Astrocyte of the hippocampus (primary cell): ENCODE data around the gene RPP38.
A peak's percentile ranks its signal among the peaks of the same experiment; 100 is the strongest.

Experiments used
- DNase-seq: peaks from one replicate; pipeline ENCODE4 v3.0.0; 2011; ENCODE audit warnings: low read depth, low spot score

Gene RPP38, protein sequence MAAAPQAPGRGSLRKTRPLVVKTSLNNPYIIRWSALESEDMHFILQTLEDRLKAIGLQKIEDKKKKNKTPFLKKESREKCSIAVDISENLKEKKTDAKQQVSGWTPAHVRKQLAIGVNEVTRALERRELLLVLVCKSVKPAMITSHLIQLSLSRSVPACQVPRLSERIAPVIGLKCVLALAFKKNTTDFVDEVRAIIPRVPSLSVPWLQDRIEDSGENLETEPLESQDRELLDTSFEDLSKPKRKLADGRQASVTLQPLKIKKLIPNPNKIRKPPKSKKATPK

DNA sequence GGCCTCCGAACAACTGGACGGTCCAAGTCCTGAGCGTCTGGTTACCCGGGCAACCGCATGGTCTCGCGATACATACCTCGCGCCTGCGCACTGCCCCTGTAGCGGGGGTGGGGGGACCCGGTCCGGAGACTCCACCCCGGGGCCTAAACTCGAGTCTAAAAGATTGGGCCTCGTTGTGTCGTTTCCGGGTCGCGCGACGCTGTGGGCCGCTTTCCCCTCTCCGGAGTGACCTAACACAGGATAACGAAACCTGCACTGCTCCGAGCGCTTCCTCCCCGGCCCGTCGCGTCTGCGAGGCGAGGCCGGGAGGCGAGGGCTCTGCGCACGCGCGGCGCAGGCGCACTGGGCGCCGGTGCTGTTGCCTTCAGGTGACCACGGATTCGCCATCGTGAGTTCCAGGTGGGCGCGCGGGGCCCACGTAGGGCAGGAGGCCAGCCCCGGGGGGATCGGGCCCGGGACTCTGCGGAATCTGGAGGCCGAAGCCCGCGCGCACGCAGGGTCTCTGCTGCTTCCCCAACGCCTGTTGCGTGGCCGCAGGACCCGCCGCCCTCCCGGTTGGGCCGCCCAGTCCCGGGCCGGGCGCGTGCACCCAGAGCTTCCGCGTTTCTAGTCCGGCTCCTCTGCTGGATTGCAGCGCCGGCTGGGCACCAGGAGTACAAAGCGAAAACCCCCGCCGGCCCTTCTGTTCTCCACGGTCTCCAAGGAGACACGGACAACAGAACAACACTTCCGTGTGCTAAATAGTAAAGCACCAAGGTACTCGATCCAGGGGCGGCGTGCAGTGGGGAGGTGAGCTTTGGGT, at the start of gene RPP38:
Gene RPP38 (plus strand): TSS at position 345 of the 802 bp plus-strand sequence. CDS start 5,960 bp downstream, outside the sequence.
- DNase-seq: peak; percentile 98

DNA sequence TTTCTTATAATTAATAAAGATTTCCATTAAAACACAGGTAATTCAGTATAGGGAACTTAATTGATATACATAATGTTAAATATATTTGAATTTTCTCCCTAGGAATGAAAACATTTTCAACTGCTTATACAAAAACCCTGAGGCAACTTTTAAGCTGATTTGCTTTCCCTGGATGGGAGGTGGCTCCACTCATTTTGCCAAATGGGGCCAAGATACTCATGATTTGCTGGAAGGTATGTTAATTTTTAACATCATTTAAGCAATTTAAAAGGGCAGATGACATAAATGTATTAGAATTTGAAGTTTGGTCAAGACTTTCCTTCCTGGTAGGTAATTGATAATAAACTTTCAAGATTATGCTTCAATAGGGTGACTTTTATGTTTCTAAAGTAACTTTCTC, 47.6 kb upstream of the RPP38 start:
- no peak for DNase-seq

DNA sequence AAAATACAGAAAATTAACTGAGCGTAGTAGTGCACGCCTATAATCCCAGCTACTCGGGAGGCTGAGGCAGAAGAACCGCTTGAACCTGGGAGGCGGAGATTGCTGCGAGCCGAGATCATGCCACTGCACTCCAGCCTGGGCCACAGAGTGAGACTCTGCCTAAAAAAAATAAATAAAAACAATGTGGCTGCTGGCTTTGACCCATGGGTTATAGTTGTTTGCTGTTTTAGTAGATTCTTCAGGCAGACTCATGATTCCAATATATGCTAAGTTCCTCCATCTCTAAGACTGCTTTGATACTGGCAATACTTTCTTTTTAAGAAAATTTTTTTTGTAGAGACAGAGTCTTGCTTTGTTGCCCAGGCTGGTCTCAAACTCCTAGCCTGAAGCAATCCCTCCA, 45.0 kb upstream of the RPP38 start:
- no peak for DNase-seq

DNA sequence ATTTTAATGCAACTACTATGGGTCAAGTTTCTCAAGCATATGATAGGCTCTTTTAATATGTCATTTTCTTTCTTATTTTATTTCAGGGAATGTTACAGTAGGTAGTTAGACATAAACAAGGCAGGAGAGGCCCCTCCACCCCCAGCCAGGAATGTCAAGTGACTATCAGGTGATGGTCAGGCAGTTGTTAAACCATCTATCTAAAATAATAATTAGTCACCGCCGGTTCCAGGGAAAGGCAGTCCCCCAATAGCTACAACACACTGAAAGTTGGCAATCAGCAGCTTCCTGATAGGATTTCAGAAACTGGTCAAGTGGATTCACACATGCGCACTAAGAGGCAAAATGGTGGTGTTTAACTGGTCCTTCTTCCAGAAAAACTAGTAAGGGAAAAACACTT, 44.1 kb upstream of the RPP38 start:
- DNase-seq: no peak

DNA sequence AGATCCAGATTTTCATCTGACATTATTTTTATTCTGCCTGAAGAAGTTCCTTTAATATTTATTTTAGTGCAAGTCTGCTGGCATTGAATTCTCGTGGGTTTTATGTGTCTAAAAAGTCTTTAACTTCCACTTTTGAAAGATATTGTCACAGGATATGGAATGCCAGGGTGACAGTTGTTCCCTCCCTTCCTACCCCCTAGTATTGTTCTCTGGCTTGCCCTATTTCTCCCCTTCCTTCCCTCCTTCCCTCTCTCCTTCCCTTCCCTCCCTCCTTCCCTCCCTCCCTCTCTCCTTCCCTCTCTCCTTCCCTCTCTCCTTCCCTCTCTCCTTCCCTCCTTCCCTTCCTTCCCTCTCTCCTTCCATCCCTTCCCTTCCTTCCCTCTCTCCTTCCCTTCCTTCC, 38.5 kb upstream of the RPP38 start:
- no peak for DNase-seq

DNA sequence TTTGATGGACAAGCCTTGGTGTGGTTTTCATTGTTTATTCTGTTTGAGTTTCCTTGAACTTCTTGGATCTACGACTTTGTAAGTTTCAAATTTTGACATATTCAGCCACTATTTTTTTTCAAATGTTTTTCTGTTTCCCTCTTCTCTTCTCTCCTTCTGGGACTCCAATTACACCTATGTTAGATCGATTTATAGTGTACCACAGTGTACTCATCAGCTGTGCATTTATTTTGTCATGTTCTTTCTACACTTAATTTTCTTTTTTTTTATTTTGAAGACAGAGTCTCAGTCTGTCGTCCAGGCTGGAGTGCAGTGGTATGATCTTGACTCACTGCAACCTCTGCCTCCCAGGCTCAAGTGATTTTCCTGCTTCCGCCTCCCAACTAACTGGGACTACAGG, 37.2 kb upstream of the RPP38 start:
- no peak for DNase-seq

DNA sequence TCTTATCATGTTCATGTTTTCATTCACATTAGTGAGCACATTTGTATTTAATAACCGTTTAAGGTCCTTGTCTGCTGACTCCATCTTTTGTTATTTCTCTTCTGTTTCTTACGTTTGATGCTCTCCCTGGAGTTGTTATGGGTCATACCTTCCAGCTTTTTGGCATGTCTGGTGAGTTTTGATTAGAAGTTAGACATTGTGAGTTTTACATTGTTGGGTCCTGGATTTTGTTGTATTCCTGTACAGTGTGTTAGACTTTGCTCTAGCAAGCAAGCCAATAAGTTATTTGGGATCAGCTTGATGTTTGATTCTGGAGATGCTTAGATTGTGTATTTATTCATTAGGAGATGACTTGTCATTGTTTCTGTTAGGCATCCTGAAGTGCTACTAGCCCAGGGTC, 36.5 kb upstream of the RPP38 start:
- DNase-seq: no peak

DNA sequence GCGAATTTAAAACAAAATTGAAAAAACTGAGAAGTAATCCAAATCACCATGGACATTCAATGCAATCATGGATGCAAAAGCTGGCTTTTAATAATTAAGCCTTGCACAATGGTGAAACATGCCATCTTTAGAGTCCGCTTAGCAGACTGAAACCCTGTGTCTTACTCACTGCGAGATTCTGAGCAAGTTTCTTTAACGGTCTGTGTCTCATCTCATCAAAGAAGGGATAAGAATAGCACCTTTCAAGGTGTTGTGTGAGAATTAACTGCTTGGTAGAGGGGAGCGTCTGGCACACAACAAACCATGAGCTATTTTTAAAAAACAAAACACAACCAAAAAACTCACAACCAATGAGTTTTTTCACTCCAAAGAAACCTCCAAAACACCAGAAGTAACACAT, 30.0 kb upstream of the RPP38 start:
- no peak for DNase-seq

DNA sequence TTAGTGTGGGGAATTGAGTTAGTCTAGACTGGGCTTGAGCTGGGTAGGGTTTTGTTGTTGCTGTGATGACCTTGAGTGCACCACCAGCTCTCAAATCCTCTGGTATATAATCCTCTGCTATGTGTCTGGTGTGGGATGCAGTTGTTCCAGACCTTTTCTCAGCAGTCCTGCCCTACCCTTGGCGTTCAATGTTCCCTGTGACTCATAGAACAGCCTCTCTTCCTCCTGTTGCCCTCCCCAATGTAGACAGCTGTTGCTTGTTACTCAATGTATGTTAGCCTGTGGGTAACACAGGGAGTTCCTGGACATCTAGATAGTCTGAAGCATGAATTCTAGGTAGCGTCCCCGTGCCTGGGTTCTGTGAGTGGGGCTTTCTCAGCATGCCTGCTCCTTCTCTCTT, 28.4 kb upstream of the RPP38 start:
- no peak for DNase-seq

DNA sequence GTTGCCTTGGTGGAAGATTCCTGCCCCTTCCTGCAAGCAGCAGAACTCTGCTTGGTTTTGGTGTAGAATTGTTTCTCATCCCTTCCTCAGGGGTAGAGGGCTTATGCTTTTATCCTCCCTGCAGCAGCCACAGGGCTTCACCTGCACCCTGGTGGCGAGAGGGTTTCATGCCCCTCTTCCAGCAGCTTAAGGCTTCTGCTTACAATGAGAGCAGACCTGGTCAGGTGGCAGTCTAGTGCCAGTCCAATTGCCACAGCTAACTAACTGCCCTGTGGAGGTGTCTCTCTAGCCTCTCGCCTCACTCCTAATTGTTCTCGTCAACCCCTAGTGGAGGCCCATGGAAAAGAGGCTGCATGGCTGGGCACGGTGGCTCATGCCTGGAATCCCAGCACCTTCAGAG, 27.9 kb upstream of the RPP38 start:
- DNase-seq: no peak

DNA sequence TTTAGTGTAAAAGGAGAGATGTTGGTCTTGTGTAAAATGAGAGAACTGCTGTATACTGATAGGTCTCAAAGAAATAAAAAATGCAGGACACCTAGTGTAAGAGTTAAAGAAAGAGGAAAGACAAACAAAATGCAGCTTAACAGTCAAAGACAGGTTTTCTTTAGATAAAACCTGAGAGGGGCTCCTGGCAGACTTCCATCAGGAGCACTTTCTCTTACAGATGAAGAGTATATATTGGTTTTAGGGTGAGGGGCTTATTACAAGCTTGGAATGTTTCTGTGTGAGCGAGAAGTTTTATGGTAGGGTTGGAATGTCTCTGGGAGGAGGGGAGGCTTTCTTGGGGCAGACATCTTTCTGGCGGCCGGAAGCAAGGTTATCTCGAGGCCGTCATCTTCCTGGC, 24.8 kb upstream of the RPP38 start:
- no peak for DNase-seq

DNA sequence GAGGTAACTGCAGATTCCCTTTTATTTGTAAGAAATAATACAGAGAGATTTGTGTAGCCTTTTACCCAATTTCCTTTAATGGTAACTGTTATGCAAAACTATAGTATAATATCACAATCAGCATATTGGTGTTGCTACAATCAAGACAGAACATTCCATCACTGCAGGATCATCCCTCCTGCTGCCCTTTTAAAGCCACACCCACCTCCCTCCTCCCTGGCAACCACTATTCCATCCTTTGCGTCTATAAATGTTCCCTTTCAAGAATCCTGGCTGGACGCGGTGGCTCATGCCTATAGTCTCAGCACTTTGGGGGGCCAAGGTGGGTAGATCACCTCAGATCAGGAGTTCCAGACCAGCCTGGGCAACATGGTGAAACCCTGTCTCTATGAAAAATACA, 21.7 kb upstream of the RPP38 start:
- no peak for DNase-seq

DNA sequence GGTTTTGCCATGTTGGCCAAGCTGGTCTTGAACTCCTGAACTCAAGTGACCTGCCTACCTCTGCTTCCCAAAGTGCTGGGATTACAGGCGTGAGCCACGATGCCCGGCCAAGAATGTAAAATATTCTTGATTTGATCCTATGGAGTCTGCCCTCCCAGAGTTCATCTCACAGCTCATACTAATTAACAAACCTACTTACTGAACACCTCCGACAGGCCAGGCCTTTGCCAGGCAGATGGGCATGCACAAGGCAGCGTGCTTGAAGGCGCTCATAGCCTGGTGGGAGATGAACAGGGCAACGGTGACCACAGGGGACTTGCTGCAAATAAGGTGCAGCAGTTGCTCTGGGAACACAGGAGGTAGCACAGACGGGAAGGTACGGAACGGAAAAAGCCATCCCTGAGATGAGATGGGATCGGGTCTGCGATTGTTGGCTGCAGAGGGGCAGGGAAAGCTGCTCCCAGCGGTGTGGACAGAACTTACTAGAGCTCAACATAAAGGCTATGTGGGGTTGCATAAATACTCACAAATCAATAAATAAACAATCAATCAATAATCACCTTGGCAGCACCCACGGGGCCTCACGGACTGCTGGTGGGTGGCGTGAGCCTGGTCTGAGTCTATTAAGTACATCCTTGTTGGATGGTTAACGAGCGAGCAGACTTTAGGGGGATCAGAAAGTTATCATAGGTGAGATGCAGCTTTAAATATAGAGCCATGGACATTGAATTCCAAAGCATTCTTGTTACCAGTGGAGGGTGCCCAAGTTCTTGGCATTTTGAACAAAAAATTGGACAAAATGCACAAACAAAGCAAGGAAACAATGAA, 13.3 kb upstream of the RPP38 start:
- no peak for DNase-seq

DNA sequence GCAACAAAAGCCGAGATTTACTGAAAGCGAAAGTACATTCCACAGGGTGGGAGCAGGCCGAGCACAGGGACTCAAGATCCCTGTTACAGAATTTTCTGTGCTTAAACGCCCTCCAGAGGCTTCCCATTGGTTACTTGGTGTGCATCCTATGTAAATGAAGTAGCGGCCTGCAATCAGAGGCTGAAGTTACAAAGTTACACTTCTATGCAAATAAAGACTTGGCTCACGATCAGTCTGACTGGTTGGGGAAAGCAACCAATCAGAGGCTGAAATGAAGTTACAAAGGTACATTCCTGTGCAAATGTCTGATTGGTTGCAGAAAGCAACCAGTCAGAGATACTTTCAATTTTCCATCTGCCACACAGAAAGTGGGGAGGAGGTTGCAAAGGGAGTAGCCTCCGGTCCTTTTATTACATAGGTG, 12.6 kb upstream of the RPP38 start:
- peak; percentile 97 for DNase-seq

DNA sequence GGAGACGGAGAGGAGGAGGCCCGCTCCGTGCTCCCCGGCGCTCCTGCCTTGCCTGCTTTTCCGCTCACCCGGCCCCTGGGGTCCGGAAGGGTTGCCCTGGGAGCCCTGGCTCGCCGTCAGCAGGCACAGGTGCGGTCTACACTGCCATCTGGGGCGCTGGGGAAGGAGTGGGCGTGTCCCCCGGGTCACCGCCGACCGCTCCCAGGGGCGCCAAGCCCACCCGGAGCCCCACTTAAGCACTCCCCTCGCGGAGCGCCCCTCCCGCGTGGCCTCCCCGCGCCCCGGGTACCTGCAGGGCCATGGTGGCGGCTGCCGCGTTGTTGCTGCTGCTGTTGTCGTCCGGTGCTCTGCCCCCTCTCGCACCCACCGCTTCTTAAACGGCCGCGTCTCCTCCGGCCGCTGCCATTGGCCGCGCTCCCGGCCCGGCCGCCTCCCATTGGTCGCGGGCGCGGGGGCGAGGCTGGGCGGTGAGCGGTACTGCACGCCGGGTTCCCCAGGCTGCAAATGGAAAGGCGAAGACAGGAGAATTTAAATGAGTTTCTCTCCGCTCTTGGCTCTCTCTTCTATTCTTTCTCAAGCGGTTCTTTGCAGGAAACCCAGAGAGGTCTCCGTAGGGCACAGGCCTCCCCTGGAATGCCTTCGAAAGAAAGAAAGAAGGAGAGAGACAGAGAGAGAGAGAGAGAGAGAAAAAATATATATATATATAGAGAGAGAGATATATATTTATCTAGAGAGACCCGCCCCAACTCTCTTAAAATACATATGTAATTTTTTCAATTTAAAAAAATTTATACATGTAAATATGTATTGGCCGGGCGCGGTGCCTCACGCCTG, 8.5 kb upstream of the RPP38 start, which contains the start of gene ACBD7:
Gene ACBD7 (minus strand): TSS at position 349 of the 834 bp plus-strand sequence. CDS start 48 bp downstream, at position 301.
- peak; percentile 94 for DNase-seq

DNA sequence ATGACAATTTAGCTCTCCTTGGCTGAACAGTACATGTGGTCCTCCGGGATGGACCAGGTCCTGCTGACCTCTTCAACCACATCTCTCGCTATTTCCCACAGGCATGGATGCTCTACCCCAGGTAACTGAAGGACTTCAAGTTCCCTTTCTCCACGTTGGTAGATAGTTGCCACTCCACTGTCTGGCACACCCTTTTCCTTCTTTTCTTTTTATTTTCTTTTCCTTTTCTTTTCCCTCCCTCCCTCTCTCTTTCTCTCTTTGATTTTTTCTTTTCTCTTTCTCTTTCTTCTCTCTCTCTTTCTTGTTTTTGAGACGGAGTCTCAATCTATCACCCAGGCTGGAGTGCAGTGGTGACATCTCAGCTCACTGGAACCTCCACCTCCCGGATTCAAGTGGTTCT, 5.7 kb upstream of the RPP38 start:
- no peak for DNase-seq

DNA sequence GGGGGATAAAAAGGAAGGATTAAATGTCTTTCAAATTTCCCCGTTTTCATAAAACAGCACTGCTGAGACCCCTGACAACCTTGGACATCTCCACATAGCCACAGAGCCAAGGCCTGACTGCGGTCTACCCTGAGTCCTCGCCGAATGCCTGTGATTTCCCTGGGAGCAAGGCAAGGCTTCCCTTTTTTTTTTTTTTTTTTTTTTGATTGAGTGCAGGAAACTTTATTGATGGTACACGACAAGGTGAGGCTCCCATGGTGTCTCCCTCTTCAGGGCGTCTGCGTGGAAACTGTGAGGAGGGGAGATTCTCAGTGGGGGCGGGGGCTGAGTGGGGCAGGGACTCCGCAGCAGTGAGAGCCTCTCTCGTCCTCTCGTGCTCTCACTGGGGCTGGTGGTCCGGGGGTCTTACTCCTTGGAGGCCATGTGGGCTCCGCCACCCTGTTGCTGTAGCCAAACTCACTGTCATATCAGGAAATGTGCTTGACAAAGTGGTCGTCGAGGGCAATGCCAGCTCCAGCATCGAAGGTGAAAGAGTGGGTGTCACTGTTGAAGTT, 4.2 kb upstream of the RPP38 start:
- no peak for DNase-seq

DNA sequence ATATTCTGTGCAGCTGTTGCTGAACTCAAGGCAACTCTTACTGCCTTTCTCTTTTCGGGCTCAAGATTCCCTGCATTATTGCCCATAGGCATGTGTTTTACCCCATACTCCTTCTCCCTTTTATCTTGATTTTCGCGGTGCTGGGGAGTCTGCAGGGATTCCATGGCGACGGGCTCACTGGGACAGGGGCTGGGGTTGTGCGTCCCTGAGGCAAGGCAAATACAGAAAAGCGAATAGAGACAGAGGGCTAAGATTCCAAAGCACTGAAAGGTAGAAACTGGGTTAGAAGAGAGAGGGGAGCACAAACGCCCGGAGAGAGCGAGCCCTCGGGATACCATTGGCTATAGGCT, 519 bp upstream of the RPP38 start:
- no peak for DNase-seq

DNA sequence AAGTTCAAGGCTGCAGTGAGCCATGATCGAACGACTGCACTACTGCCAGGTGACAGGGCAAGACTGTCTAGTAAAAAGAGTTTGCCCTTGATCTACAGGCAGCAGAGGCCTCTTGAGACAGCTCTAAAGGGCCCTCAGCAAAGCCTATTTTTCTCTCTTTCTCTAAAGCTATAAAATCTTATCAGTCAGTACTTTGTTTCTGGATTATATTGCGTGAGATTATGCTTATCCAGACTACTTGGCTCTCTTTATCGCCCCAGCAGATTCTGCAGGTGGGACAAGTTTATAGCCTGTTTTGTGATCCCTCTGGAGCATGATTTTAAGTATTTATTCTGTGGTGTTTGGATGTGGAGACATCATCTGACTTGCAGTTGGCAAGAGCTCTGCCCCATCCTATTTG, 2.7 kb downstream of the RPP38 start:
- DNase-seq: no peak

DNA sequence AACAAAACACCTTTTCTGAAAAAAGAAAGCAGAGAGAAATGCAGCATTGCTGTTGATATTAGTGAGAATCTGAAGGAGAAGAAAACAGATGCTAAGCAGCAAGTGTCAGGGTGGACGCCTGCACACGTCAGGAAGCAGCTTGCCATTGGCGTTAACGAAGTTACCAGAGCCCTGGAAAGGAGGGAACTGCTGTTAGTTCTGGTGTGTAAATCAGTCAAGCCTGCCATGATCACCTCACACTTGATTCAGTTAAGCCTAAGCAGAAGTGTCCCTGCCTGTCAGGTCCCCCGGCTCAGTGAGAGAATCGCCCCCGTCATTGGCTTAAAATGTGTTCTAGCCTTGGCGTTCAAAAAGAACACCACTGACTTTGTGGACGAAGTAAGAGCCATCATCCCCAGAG, 6.4 kb downstream of the RPP38 start:
- DNase-seq: no peak

DNA sequence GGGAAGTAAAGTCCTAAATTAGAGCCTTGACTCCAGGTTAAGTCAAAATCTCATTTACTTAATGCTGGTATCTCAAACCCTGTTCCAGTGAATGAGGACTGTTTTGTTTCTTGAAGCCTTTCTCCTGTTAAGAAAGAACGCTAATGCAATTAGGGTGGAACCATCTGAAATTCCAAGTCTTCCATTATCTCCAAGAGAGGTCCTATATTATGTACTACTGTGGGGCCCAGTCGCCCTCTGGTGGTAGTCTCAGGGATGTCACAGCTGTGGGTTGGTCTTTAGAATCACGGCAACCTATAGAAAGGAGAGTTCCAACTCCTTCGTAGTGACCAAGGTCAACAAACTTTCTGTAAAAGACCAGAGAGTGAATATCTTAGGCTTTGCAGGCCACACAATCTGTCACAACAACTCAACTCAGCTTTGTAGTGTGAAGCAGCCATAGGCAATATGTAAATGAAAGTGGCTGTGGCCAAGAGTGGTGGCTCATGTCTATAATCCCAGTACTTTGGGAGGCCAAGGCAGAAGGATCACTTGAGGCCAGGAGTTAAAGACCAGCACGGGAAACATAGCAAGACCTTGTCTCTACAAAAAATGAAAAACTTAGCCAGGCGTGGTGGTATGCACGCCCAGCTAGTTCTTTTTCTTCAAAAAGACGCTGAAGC, 9.3 kb downstream of the RPP38 start:
- peak; percentile 78 for DNase-seq
